Progenitor cell of endocrine pancreas (in vitro differentiated cells): ENCODE results near the gene ATXN1. TPM values are rescaled to one million over a fixed set of nuclear protein-coding genes. Genes with fewer than 3 reads are reported as not detected.

Source experiments
- DNase-seq: peaks from one replicate; pipeline ENCODE4 v3.0.0; 2021; ENCODE audit warnings: low spot score; ENCODE audit not compliant: unreplicated experiment
- H3K27ac Mint-ChIP-seq: 2 replicates; pipeline ENCODE4 v1.8.0; 2021; ENCODE audit warnings: mild to moderate bottlenecking, moderate library complexity, mixed read lengths
- H3K27me3 Mint-ChIP-seq: 2 replicates; pipeline ENCODE4 v1.8.0; 2021; ENCODE audit warnings: mixed read lengths
- H3K36me3 Mint-ChIP-seq: 2 replicates; pipeline ENCODE4 v1.8.0; 2022; ENCODE audit warnings: mixed read lengths; ENCODE audit not compliant: insufficient read depth
- H3K4me1 Mint-ChIP-seq: 2 replicates; pipeline ENCODE4 v1.8.0; 2021; ENCODE audit warnings: low read depth, mixed read lengths
- H3K4me3 Mint-ChIP-seq: 2 replicates; pipeline ENCODE4 v1.8.0; 2021; ENCODE audit warnings: low read depth, mild to moderate bottlenecking, moderate library complexity, mixed read lengths
- H3K9me3 Mint-ChIP-seq: 2 replicates; pipeline ENCODE4 v1.8.0; 2021; ENCODE audit warnings: low read depth, mixed read lengths
- total RNA-seq: library from RNA; stranded (reverse); gene quantifications from 2 replicates; pipeline ENCODE4 v1.2.1, GENCODE V29; 2021
- TF ChIP-seq, protein P1 (sequence below): fragments of 200-600 bp; sonication (generic); IDR thresholded peaks from one replicate; pipeline ENCODE4 v1.5.0; 2021; ENCODE audit warnings: antibody characterized with exemption, mild to moderate bottlenecking; ENCODE audit not compliant: unreplicated experiment

Gene ATXN1
- total RNA-seq, 1 donor from 2014 or later, result 35.8 TPM

DNA sequence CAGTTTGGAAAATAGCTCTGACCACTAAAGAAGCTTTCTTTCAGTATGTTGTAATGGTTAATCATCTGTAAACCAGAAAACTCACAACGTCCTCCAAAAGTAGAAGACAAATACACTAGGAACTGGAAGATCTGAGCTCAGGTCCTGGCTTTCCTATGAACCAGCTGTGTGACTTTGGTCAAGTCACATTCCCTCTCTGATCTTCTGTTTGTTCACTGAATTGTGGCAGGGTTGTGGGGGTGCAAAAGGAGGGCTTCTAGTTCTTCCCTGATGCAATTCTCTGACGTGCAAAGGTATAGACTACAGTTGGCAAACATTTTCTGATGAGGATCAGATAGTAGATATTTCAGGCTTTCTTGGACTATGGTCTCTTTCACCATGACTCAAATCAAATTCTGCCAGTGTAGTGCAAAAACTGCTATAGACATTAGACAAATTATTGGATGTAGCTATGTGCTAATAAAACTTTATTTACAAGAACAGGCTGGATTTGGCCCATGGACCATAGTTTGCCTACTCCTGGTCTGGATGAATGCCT lies 44.9 kb downstream of the ATXN1 start:
- no peaks in the 10 kb centered on the region for H3K27me3 Mint-ChIP-seq
- no peak overlapping the region for H3K4me3 Mint-ChIP-seq
- peaks cover 1% of the 10 kb centered on the region for H3K36me3 Mint-ChIP-seq
- no peak for DNase-seq
- H3K4me1 Mint-ChIP-seq, result peaks cover 4% of the 10 kb centered on the region
- TF ChIP-seq, protein P1, sequence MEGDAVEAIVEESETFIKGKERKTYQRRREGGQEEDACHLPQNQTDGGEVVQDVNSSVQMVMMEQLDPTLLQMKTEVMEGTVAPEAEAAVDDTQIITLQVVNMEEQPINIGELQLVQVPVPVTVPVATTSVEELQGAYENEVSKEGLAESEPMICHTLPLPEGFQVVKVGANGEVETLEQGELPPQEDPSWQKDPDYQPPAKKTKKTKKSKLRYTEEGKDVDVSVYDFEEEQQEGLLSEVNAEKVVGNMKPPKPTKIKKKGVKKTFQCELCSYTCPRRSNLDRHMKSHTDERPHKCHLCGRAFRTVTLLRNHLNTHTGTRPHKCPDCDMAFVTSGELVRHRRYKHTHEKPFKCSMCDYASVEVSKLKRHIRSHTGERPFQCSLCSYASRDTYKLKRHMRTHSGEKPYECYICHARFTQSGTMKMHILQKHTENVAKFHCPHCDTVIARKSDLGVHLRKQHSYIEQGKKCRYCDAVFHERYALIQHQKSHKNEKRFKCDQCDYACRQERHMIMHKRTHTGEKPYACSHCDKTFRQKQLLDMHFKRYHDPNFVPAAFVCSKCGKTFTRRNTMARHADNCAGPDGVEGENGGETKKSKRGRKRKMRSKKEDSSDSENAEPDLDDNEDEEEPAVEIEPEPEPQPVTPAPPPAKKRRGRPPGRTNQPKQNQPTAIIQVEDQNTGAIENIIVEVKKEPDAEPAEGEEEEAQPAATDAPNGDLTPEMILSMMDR, result no peak
- H3K9me3 Mint-ChIP-seq, result no peaks in the 10 kb centered on the region
- H3K27ac Mint-ChIP-seq, result no peak overlapping the region

DNA sequence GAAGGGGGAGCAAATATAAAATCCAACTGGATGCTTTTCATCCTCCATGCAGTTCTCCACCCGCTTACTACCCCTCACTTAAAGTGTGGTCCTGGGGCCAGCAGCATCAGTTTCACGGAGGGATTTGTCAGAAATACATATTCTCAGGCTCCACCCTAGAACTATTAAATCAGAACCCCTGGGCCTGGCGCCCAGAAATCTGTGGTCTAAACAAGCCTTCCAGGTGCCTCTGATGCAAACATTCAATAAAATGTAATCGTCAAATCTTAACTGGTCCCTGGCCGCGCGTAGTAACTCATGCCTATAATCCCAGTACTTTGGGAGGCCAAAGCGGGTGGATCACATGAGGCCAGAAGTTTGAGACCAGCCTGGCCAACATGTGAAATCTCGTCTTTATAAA lies 47.7 kb downstream of the ATXN1 start:
- Mint-ChIP-seq H3K9me3 (no peaks in the 10 kb centered on the region), H3K27ac (no peak overlapping the region), H3K4me1 (peaks cover 3% of the 10 kb centered on the region), H3K36me3 (peaks cover 1% of the 10 kb centered on the region), H3K27me3 (no peaks in the 10 kb centered on the region), H3K4me3 (no peak overlapping the region)
- TF ChIP-seq, protein P1, result no peak
- no peak for DNase-seq

DNA sequence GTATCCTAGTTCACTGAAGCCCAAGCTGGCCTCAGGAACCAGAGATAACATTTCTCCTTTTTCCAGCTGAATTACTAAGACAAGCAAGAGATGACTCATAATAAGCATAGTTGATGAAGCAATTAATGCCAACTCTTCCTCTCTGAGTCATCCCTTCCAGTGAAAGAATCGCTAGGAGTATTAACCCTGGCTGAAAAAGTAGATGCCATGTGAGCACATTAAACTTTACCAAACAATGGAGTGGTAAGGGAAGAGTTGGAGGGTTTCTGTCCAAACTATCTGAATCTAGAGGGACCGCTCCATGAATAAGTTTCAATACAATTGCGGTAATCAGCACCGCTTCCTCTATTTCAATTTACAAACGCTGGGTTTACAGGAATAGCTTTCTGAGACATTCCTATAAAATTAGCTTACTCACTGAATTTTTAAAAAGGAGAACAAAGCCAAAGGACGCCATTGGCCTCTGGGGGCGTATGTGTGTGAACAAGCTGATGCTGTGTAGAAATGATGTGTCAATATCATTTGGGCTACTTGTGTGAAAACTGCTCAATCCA lies 48.3 kb downstream of the ATXN1 start:
- DNase-seq, result no peak
- Mint-ChIP-seq H3K36me3 (peaks cover 1% of the 10 kb centered on the region), H3K4me1 (peaks cover 3% of the 10 kb centered on the region), H3K27me3 (no peaks in the 10 kb centered on the region), H3K4me3 (no peak overlapping the region), H3K9me3 (no peaks in the 10 kb centered on the region), H3K27ac (no peak overlapping the region)
- TF ChIP-seq, protein P1, result peak; percentile 22

DNA sequence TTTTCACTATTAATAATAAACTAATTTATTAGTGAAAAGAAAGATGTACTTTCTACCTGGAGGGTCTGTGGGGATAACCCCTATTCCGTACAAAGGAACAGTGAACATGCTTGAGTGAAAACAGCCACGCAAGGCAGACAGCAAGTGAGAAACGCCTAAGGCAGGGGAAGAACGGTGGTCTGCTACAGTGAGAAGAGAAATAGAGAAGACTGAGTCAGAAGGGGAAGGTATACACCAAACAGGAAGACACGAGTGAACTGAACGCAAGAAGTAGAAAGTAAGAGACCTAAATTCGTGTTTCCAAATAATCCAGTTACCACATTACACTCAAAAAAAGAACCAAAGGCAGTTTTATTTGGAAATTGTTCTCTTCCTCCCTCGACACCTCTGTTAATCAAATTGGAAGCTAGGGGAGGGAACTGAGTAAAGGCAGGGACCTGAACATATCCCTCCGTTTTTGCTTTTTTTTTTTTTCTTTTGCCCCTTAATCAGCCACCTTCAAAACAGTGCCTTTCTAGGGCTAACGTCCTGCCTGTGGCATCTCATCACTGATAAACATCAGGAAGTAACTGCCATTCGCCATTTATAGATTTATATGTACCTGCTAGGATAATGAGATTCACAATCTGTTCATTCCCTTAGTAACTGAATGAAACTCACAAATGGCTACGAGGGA lies 48.9 kb downstream of the ATXN1 start:
- no peaks in the 10 kb centered on the region for H3K9me3 Mint-ChIP-seq
- H3K36me3 Mint-ChIP-seq, result peaks cover 3% of the 10 kb centered on the region
- peaks cover 3% of the 10 kb centered on the region for H3K4me1 Mint-ChIP-seq
- H3K4me3 Mint-ChIP-seq, result no peak overlapping the region
- H3K27me3 Mint-ChIP-seq, result no peaks in the 10 kb centered on the region
- TF ChIP-seq, protein P1, result no peak
- DNase-seq, result no peak
- H3K27ac Mint-ChIP-seq, result no peak overlapping the region

DNA sequence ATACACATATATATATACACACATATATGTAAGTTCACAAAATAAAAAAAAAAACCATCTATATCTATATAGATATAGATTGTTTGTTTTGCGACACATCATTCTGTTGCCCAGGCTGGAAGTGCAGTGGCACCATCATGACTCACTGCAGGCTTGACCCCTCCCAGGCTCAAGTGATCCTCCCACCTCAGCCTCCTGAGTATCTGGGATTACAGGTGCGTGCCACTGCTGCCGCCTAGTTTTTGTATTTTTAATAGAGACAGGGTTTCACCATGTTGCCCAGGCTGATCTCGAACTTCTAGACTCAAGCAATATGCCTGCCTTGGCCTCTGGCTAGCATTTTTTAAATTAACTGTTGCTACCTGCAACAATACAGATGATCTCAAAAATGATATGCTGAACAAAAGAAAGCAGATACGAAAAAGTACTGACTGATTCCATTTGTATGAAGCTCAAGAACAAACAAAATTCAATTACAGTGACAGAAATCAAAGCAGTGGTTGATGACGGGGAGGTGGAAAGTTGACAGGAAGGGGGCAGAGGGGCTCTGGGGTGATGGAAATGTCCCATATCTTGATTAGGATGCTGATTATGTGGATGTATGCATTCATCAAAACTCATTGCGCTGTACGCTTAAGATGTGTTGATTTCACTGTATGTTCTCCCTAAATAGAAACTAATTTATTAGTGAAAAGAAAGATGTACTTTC lies 49.6 kb downstream of the ATXN1 start:
- H3K4me3 Mint-ChIP-seq, result no peak overlapping the region
- H3K4me1 Mint-ChIP-seq, result peaks cover 4% of the 10 kb centered on the region
- no peaks in the 10 kb centered on the region for H3K27me3 Mint-ChIP-seq
- peaks cover 2% of the 10 kb centered on the region for H3K9me3 Mint-ChIP-seq
- H3K27ac Mint-ChIP-seq, result peak overlapping the region; percentile 81
- TF ChIP-seq, protein P1, result no peak
- peaks cover 3% of the 10 kb centered on the region for H3K36me3 Mint-ChIP-seq
- no peak for DNase-seq
